Astrocyte of the spinal cord (primary cell): Measurements from ENCODE around the gene CAST.
A peak's percentile ranks its signal among the peaks of the same experiment; 100 is the strongest.

Experiments used
- DNase-seq: peaks from one replicate; pipeline ENCODE4 v3.0.0; 2011; ENCODE audit warnings: low read depth, low spot score
- H3K4me3 ChIP-seq: 2 replicates; pipeline ENCODE4 v1.5.1; 2011; ENCODE audit warnings: low read depth, mild to moderate bottlenecking, low read length, moderate library complexity
- CTCF ChIP-seq: IDR thresholded peaks from 2 replicates; pipeline ENCODE4 v1.5.1; 2012; ENCODE audit warnings: low read depth, mild to moderate bottlenecking, low read length, inconsistent platforms
- in situ Hi-C: cut with HindIII; loops from 2 replicates; pipeline ENCODE4 v1.10.0; 2017; ENCODE audit warnings: low sequenced_read_pairs

The CAST gene

GRCh38 chr5:96807075-96807654 lies 145.0 kb downstream of the CAST start:
- peak overlapping the region; percentile 75 for H3K4me3 ChIP-seq
- in situ Hi-C loops, result no loop called here
- peak; percentile 64 for DNase-seq
- no peak for TF ChIP-seq CTCF

GRCh38 chr5:96808541-96808828 lies 146.3 kb downstream of the CAST start:
- in situ Hi-C loops, result no loop called here
- H3K4me3 ChIP-seq, result peak overlapping the region; percentile 75
- TF ChIP-seq CTCF, result no peak
- DNase-seq, result no peak

GRCh38 chr5:96808868-96809558 lies 146.8 kb downstream of the CAST start:
- no peak for TF ChIP-seq CTCF
- no peak overlapping the region for H3K4me3 ChIP-seq
- in situ Hi-C loops, result no loop called here
- no peak for DNase-seq

- no peak for TF ChIP-seq CTCF
- no peak for DNase-seq
- in situ Hi-C loops, result no loop called here
- no peak overlapping the region for H3K4me3 ChIP-seq
Measured at GRCh38 chr5:96809921-96810320, 147.7 kb downstream of the CAST start.

GRCh38 chr5:96812851-96813250 lies 150.7 kb downstream of the CAST start:
- in situ Hi-C loops, result no loop called here
- no peak for TF ChIP-seq CTCF
- DNase-seq, result no peak
- H3K4me3 ChIP-seq, result no peak overlapping the region

- in situ Hi-C loops, result no loop called here
- TF ChIP-seq CTCF, result no peak
- H3K4me3 ChIP-seq, result no peak overlapping the region
- no peak for DNase-seq
Measured at GRCh38 chr5:96814041-96814440, 151.9 kb downstream of the CAST start.
